SU-DHL-6 (cell line): ENCODE results near the gene CA5A.
"Not testable (repeated sequence)": the region's sequence is repeated elsewhere in the genome, so short reads cannot be mapped to it uniquely, and the experiment has no call there.

ENCODE experiments used
- EZH2phosphoT487 ChIP-seq: fragments of 200-600 bp; sonication (generic), shearing (Covaris generic); conservative IDR thresholded peaks from 2 replicates; pipeline ENCODE4 v1.6.1; 2018; ENCODE audit warnings: mild to moderate bottlenecking, antibody characterized with exemption, low read length, moderate library complexity, mixed read lengths
- TF ChIP-seq, protein P1 (sequence below): fragments of 200-600 bp; sonication (generic); IDR thresholded peaks from one replicate; pipeline ENCODE4 v1.5.1; 2017; ENCODE audit warnings: antibody characterized with exemption, mild to moderate bottlenecking, low read length, moderate library complexity; ENCODE audit not compliant: insufficient read depth, poor library complexity, severe bottlenecking

DNA sequence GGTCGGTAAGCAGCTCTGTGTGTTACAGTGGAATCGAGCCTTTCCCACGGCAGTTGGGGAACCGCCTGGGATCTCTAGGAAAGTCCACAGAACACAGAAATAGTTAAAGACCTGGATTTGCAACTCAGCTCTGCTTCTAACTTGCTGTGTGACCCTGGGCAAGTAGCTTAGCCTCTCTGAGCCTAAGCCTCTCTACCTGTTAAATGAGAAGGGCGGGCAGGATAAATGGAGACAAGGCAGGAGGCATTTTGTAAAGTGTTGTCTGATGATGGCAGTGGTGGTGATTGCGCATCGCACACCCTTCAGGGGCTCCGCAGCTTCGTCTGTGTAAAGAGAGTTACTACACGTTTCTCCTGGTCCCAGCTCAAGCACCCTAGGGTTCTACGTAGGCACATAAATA lies 28.2 kb downstream of the CA5A start:
- TF ChIP-seq, protein P1, sequence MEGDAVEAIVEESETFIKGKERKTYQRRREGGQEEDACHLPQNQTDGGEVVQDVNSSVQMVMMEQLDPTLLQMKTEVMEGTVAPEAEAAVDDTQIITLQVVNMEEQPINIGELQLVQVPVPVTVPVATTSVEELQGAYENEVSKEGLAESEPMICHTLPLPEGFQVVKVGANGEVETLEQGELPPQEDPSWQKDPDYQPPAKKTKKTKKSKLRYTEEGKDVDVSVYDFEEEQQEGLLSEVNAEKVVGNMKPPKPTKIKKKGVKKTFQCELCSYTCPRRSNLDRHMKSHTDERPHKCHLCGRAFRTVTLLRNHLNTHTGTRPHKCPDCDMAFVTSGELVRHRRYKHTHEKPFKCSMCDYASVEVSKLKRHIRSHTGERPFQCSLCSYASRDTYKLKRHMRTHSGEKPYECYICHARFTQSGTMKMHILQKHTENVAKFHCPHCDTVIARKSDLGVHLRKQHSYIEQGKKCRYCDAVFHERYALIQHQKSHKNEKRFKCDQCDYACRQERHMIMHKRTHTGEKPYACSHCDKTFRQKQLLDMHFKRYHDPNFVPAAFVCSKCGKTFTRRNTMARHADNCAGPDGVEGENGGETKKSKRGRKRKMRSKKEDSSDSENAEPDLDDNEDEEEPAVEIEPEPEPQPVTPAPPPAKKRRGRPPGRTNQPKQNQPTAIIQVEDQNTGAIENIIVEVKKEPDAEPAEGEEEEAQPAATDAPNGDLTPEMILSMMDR: not testable (repeated sequence)
- TF ChIP-seq EZH2phosphoT487: not testable (repeated sequence)
